Ishikawa (cell line): Measurements from ENCODE around the gene POU5F1.

Source experiments
- TF ChIP-seq, protein P1 (sequence below): IDR thresholded peaks from 2 replicates; pipeline ENCODE4 v1.6.1; 2012; ENCODE audit warnings: low read depth, mild to moderate bottlenecking
- TF ChIP-seq, protein P2 (sequence below): IDR thresholded peaks from 2 replicates; pipeline ENCODE4 v1.6.1; 2012

DNA sequence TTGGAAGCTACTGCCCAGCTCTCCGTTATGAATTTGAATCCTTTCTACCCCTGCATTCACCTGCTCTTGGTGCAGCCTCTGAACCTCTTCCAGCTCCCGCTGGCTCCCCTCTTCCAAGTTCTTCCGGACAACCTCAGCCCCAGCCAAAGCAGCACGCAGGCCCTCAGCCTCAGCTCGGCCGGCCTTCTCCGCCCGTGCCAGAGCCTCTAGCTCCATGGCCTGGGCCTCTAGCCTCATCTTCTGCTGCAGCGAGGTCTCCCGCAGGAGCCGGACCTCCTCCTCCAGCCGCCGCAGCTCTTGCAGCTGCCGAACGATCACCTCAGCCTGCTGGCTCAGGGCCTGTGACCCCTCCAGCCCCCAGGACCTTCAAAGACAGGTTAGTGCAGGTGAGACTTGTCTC is 16.0 kb downstream of the POU5F1 start:
- TF ChIP-seq, protein P1, sequence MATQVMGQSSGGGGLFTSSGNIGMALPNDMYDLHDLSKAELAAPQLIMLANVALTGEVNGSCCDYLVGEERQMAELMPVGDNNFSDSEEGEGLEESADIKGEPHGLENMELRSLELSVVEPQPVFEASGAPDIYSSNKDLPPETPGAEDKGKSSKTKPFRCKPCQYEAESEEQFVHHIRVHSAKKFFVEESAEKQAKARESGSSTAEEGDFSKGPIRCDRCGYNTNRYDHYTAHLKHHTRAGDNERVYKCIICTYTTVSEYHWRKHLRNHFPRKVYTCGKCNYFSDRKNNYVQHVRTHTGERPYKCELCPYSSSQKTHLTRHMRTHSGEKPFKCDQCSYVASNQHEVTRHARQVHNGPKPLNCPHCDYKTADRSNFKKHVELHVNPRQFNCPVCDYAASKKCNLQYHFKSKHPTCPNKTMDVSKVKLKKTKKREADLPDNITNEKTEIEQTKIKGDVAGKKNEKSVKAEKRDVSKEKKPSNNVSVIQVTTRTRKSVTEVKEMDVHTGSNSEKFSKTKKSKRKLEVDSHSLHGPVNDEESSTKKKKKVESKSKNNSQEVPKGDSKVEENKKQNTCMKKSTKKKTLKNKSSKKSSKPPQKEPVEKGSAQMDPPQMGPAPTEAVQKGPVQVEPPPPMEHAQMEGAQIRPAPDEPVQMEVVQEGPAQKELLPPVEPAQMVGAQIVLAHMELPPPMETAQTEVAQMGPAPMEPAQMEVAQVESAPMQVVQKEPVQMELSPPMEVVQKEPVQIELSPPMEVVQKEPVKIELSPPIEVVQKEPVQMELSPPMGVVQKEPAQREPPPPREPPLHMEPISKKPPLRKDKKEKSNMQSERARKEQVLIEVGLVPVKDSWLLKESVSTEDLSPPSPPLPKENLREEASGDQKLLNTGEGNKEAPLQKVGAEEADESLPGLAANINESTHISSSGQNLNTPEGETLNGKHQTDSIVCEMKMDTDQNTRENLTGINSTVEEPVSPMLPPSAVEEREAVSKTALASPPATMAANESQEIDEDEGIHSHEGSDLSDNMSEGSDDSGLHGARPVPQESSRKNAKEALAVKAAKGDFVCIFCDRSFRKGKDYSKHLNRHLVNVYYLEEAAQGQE, result no peak
- TF ChIP-seq, protein P2, sequence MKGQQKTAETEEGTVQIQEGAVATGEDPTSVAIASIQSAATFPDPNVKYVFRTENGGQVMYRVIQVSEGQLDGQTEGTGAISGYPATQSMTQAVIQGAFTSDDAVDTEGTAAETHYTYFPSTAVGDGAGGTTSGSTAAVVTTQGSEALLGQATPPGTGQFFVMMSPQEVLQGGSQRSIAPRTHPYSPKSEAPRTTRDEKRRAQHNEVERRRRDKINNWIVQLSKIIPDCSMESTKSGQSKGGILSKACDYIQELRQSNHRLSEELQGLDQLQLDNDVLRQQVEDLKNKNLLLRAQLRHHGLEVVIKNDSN, result no peak
